SU-DHL-6 (cell line): Measurements from ENCODE around the gene CHMP5.
A peak's percentile ranks its signal among the peaks of the same experiment; 100 is the strongest.

Experiments used
- H2AFZ ChIP-seq: fragments of 200-600 bp; sonication (generic); 2 replicates; pipeline ENCODE4 v1.6.1; 2014; ENCODE audit warnings: low read depth, mild to moderate bottlenecking, moderate library complexity, mixed read lengths, antibody characterized with exemption, low read length; ENCODE audit not compliant: severe bottlenecking
- H3F3A ChIP-seq: fragments of 200-600 bp; shearing (Covaris generic); 2 replicates; pipeline ENCODE4 v1.6.0; 2016; ENCODE audit warnings: antibody characterized with exemption, mild to moderate bottlenecking; ENCODE audit not compliant: insufficient read depth
- H3K27ac ChIP-seq: fragments of 200-600 bp; sonication (generic); 2 replicates; pipeline ENCODE4 v1.5.1; 2016; ENCODE audit warnings: low read depth, mild to moderate bottlenecking, low read length, moderate library complexity, mixed read lengths
- H3K27me3 ChIP-seq: fragments of 200-600 bp; sonication (generic), shearing (Covaris generic); 2 replicates; pipeline ENCODE4 v1.6.0; 2014; ENCODE audit warnings: mild to moderate bottlenecking, low read length
- H3K36me3 ChIP-seq: fragments of 200-600 bp; sonication (generic); 2 replicates; pipeline ENCODE4 v1.6.1; 2014; ENCODE audit warnings: mild to moderate bottlenecking, low read length, mixed read lengths
- H3K4me2 ChIP-seq: fragments of 300-600, 200-600 bp; shearing (Covaris generic), sonication (generic); 2 replicates; pipeline ENCODE4 v1.6.0; 2014; ENCODE audit warnings: low read length, low read depth, mild to moderate bottlenecking; ENCODE audit not compliant: poor library complexity, severe bottlenecking
- H3K4me3 ChIP-seq: fragments of 200-600 bp; sonication (generic); 2 replicates; pipeline ENCODE4 v1.5.1; 2014; ENCODE audit warnings: antibody characterized with exemption, low read length, mild to moderate bottlenecking, mixed read lengths; ENCODE audit not compliant: insufficient read depth, poor library complexity, severe bottlenecking
- H3K79me2 ChIP-seq: fragments of 200-600 bp; sonication (generic); 2 replicates; pipeline ENCODE4 v1.6.1; 2014; ENCODE audit warnings: mild to moderate bottlenecking, low read length, moderate library complexity; ENCODE audit not compliant: insufficient read depth
- H3K9ac ChIP-seq: fragments of 200-600 bp; sonication (generic); 2 replicates; pipeline ENCODE4 v1.7.0; 2014; ENCODE audit warnings: mild to moderate bottlenecking, low read length
- H3K9me2 ChIP-seq: fragments of 200-600 bp; sonication (generic); replicated peaks from 2 replicates; pipeline ENCODE4 v1.6.1; 2014; ENCODE audit warnings: low read length; ENCODE audit not compliant: insufficient read depth
- H3K9me3 ChIP-seq: fragments of 200-600 bp; sonication (generic); 2 replicates; pipeline ENCODE4 v1.6.1; 2014; ENCODE audit warnings: low read length, mixed read lengths; ENCODE audit not compliant: insufficient read depth
- H4K20me1 ChIP-seq: fragments of 200-600 bp; sonication (generic); 2 replicates; pipeline ENCODE4 v1.6.1; 2014; ENCODE audit warnings: low read depth, mild to moderate bottlenecking, antibody characterized with exemption, low read length, moderate library complexity, mixed read lengths
- EZH2phosphoT487 ChIP-seq: fragments of 200-600 bp; sonication (generic), shearing (Covaris generic); conservative IDR thresholded peaks from 2 replicates; pipeline ENCODE4 v1.6.1; 2018; ENCODE audit warnings: mild to moderate bottlenecking, antibody characterized with exemption, low read length, moderate library complexity, mixed read lengths
- TF ChIP-seq, protein P1 (sequence below): fragments of 200-600 bp; sonication (generic); IDR thresholded peaks from one replicate; pipeline ENCODE4 v1.5.1; 2017; ENCODE audit warnings: antibody characterized with exemption, mild to moderate bottlenecking, low read length, moderate library complexity; ENCODE audit not compliant: insufficient read depth, poor library complexity, severe bottlenecking

The CHMP5 gene

DNA sequence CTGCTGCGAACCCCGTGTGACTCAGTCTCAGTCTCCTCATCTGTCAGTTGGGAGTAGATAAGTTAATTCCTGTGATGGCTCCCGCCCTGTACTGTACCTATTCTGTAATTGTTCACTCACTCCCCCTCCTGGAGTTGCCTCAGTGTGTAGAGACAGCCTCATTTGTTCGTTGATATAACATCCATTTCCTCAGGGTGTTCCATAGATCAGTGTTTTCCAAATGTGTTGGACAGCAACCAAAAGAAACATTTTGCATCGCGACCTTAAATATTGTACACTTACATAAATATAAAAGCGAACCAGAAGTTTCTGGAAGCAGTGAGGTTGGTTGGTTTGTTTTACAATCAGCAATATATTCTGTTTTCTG, 26.2 kb downstream of the CHMP5 start:
- Histone ChIP-seq H3K27ac (peak overlapping the region; percentile 91), H3F3A (peaks cover 32% of the 10 kb centered on the region), H3K9ac (peak overlapping the region; percentile 90), H3K79me2 (peaks cover 55% of the 10 kb centered on the region), H3K27me3 (no peaks in the 10 kb centered on the region), H2AFZ (no peak overlapping the region), H3K4me2 (peak overlapping the region; percentile 60), H3K9me2 (no peaks in the 10 kb centered on the region), H3K36me3 (0 out of 2 replicates have a peak, but pooled peaks cover 17% of the 10 kb centered on the region), H3K9me3 (no peaks in the 10 kb centered on the region), H3K4me3 (peak overlapping the region; percentile 85), H4K20me1 (no peaks in the 10 kb centered on the region)
- TF ChIP-seq, protein P1, sequence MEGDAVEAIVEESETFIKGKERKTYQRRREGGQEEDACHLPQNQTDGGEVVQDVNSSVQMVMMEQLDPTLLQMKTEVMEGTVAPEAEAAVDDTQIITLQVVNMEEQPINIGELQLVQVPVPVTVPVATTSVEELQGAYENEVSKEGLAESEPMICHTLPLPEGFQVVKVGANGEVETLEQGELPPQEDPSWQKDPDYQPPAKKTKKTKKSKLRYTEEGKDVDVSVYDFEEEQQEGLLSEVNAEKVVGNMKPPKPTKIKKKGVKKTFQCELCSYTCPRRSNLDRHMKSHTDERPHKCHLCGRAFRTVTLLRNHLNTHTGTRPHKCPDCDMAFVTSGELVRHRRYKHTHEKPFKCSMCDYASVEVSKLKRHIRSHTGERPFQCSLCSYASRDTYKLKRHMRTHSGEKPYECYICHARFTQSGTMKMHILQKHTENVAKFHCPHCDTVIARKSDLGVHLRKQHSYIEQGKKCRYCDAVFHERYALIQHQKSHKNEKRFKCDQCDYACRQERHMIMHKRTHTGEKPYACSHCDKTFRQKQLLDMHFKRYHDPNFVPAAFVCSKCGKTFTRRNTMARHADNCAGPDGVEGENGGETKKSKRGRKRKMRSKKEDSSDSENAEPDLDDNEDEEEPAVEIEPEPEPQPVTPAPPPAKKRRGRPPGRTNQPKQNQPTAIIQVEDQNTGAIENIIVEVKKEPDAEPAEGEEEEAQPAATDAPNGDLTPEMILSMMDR, result no peak
- no peak for TF ChIP-seq EZH2phosphoT487

DNA sequence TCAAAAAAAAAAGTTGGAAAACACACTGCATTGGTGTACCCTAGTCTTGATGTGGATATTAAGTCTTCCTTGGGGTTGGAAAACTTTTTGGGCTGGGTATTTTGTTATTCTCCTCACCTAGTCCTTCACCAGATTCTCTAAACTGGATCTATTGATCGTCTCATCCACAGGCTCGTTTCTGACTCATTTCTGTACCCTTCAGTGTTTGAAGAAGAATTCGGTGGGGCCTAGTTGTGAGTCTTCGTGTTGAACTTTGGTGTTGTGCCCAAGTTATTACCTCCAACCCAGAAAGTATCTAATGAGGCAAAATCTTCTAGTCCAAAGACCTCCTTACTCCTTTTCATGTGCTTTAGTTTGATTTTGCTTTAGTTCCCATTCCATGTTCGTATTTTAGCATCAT, 27.1 kb downstream of the CHMP5 start:
- Histone ChIP-seq H3K27ac (no peak overlapping the region), H3K27me3 (no peaks in the 10 kb centered on the region), H3F3A (peaks cover 41% of the 10 kb centered on the region), H3K79me2 (peaks cover 61% of the 10 kb centered on the region), H3K9ac (0 out of 2 replicates have a peak overlapping the region, but pooled peaks have one; percentile 4), H4K20me1 (no peaks in the 10 kb centered on the region), H2AFZ (no peak overlapping the region), H3K4me3 (peak overlapping the region; percentile 1), H3K9me3 (no peaks in the 10 kb centered on the region), H3K36me3 (0 out of 2 replicates have a peak, but pooled peaks cover 17% of the 10 kb centered on the region), H3K4me2 (peak overlapping the region; percentile 60), H3K9me2 (no peaks in the 10 kb centered on the region)
- no peak for TF ChIP-seq EZH2phosphoT487
- TF ChIP-seq, protein P1, result no peak

DNA sequence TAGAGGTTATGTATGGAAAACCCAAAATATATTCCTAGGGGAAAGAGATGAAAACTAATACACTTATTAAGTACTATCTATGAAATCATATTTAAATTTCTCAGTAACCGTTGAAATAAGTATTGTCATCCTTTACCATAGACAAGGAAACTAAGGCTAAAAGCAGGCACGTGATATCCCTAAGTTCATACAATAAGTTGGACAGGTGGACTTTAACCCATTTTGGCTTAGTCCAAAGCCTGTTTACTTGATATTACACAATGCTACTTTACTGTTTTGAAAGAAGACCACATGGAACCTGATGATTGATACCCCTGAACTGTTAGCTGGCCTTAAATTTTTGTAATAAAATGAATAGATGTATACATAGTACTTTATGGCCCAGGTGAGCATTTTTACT, 28.9 kb downstream of the CHMP5 start:
- Histone ChIP-seq H3K27ac (peak overlapping the region; percentile 91; the same call in 1 of the 2 replicates), H3K36me3 (peaks cover 27% of the 10 kb centered on the region), H3K9me3 (no peaks in the 10 kb centered on the region), H2AFZ (no peak overlapping the region), H4K20me1 (peaks cover 8% of the 10 kb centered on the region; the same call in 1 of the 2 replicates), H3K79me2 (peaks cover 78% of the 10 kb centered on the region), H3K4me3 (no peak overlapping the region), H3F3A (peaks cover 46% of the 10 kb centered on the region), H3K9ac (no peak overlapping the region), H3K9me2 (no peaks in the 10 kb centered on the region), H3K27me3 (no peaks in the 10 kb centered on the region), H3K4me2 (peak overlapping the region; percentile 60)
- no peak for TF ChIP-seq EZH2phosphoT487
- TF ChIP-seq, protein P1, result no peak
